Spinal cord (tissue), 10 donors: ENCODE results near the gene TAF10. TPM values are rescaled to one million over a fixed set of nuclear protein-coding genes. Genes with fewer than 3 reads are reported as not detected.
A peak's percentile ranks its signal among the peaks of the same experiment; 100 is the strongest.

Experiments used
- DNase-seq, 6 donors: peaks; one replicate each; pipeline versions ENCODE4 v3.0.0 to v3.0.0-alpha.2; 2013 to 2015; ENCODE audit warnings: low spot score in 6 of 6, low read depth in 4 of 6
- H3K27ac ChIP-seq: one replicate; pipeline ENCODE4 v1.5.1; 2013; ENCODE audit warnings: low read depth, low read length, control low read depth
- H3K27me3 ChIP-seq: one replicate; pipeline ENCODE4 v1.6.1; 2013; ENCODE audit warnings: low read length; ENCODE audit not compliant: control insufficient read depth, insufficient read depth
- H3K36me3 ChIP-seq: one replicate; pipeline ENCODE4 v1.6.1; 2013; ENCODE audit warnings: low read length; ENCODE audit not compliant: control insufficient read depth, insufficient read depth
- H3K4me1 ChIP-seq: one replicate; pipeline ENCODE4 v1.6.1; 2013; ENCODE audit warnings: low read length; ENCODE audit not compliant: control insufficient read depth, insufficient read depth
- H3K4me3 ChIP-seq: one replicate; pipeline ENCODE4 v1.5.1; 2013; ENCODE audit warnings: low read depth, low read length, control low read depth
- H3K9me3 ChIP-seq: one replicate; pipeline ENCODE4 v1.6.1; 2013; ENCODE audit warnings: low read length; ENCODE audit not compliant: control insufficient read depth, insufficient read depth
- WGBS: methylation state at CpG from one replicate; pipeline ENCODE4 v1.1.5; 2013; ENCODE audit warnings: missing lambda C conversion rate; ENCODE audit not compliant: insufficient coverage; 5-methylcytosine and 5-hydroxymethylcytosine counted together
- polyA plus RNA-seq, 2 donors: library from polyadenylated mRNA; unstranded; fragments of 120-200 nt; gene quantifications; one replicate each; pipeline ENCODE4 v1.2.1, GENCODE V29; 2013; ENCODE audit not compliant: insufficient read length in 2 of 2
- total RNA-seq, 2 donors: library from RNA; depleted of rRNA in 1 of 2; stranded (reverse); fragments of 120-200 nt in 1 of 2; fragments of >200 nt in 1 of 2; gene quantifications; one replicate each; pipeline versions ENCODE4 v1.2.3 to v1.2.4, GENCODE V29; 2013 to 2014
- donor health status: healthy.

TAF10 gene
- total and polyA plus RNA-seq, 4 donors, result 14.0 to 103 (median 86.1) TPM

DNA sequence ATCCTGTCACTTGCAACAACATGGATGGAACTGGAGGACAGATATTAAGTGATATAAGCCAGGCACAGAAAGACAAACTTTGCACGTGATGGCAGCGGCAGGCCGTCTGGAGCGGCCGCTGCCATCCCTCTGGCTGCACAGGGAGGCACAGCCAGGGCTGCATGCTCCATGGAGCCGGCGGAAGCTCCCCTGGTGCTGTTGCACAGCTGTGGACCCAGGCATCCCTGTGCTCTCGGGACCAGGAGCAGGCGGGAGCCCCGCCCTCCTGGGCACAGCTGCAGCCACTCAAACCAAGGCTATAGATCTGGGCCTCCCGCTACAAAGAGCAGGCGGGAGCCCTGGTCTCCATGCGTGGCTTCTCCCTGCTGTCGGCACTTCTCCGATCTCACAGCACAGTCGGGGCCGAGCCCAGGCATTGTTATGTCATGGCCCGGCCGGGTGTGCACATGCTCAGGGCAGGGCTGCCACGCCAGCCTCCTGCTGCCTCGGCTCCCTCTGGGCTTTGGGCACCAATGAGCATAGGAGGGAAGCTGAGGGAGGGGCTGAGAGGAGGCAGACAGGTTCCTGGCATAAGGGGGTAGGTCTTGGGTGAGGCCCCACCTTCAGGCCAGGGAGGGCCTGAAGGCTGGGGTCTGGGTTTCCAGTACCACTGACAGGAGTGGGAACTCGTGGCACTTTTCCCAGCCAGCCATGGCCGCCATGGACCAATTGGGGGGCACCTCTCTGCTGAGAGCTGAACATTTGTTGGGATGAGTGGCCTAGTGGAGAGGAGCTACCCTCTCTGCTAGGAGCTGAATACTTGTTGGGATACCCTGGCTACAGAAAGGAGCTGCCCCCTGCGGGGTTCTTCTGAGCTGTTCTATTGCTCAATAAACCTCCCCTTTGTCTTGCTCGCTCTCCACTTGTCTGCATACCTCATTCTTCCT is 25.3 kb downstream of the TAF10 start:
- Histone ChIP-seq H3K27me3 (no peaks in the 10 kb centered on the region), H3K27ac (peak overlapping the region; percentile 47), H3K4me3 (no peak overlapping the region), H3K4me1 (peaks cover 15% of the 10 kb centered on the region), H3K9me3 (peaks cover 7% of the 10 kb centered on the region), H3K36me3 (peaks cover 10% of the 10 kb centered on the region)
- no peak for DNase-seq
- WGBS, result 88% methylated on average over 24 of the region's 25 CpGs

DNA sequence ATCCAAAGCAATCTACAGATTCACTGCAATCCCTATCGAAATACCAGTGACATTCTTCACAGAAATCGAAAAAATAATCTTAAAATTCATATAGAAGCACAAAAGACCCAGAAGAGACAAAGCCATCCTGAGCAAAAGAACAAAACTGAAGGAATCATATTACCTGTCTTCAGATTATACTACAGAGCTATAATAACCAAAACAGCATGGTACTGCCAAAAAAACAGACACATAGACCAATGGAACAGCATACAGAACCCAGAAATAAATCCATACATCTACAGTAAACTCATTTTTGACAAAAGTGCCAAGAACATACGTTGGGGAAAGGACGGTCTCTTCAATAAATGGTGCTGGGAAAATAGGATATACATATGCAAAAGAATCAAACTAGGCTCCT is 27.5 kb downstream of the TAF10 start:
- 100% methylated on average over 2 of the region's 4 CpGs for WGBS
- Histone ChIP-seq H3K4me3 (no peak overlapping the region), H3K27me3 (no peaks in the 10 kb centered on the region), H3K9me3 (peaks cover 7% of the 10 kb centered on the region), H3K4me1 (peaks cover 18% of the 10 kb centered on the region), H3K27ac (no peak overlapping the region), H3K36me3 (peaks cover 10% of the 10 kb centered on the region)
- no peak for DNase-seq

DNA sequence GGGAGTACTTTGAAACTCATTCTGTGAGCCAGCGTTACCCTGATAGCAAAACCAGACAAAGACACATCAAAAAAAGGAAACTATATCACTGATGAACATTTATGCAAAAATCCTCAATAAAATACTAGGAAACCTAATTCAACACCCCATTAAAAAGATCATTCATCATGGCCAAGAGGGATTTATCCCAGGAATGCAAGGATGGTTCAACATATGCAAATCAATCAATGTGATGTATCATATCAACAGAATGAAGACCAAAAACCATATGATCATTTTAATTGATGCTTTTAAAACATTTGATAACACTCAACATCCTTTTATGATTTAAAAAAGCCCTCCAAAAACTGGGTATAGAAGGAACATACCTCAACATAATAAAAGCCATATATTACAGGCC is 28.4 kb downstream of the TAF10 start:
- H3K4me1 ChIP-seq, result peaks cover 24% of the 10 kb centered on the region
- peaks cover 7% of the 10 kb centered on the region for H3K9me3 ChIP-seq
- no CpG with 5 or more reads among the region's 1 CpG for WGBS
- H3K36me3 ChIP-seq, result peaks cover 10% of the 10 kb centered on the region
- H3K27me3 ChIP-seq, result no peaks in the 10 kb centered on the region
- H3K4me3 ChIP-seq, result no peak overlapping the region
- no peak for DNase-seq
- H3K27ac ChIP-seq, result no peak overlapping the region

- H3K9me3 ChIP-seq, result peaks cover 7% of the 10 kb centered on the region
- no peaks in the 10 kb centered on the region for H3K27me3 ChIP-seq
- H3K36me3 ChIP-seq, result no peaks in the 10 kb centered on the region
- no peak overlapping the region for H3K4me3 ChIP-seq
- DNase-seq, result no peak
- H3K4me1 ChIP-seq, result peaks cover 17% of the 10 kb centered on the region
- WGBS, result 57% methylated on average over 1 of the region's 2 CpGs
- no peak overlapping the region for H3K27ac ChIP-seq
Observed at GRCh38 chr11:6579681-6580080, 32.3 kb downstream of the TAF10 start.

- H3K27ac ChIP-seq, result no peak overlapping the region
- no peak for DNase-seq
- no CpG with 5 or more reads among the region's 1 CpG for WGBS
- H3K4me3 ChIP-seq, result no peak overlapping the region
- H3K36me3 ChIP-seq, result no peaks in the 10 kb centered on the region
- no peaks in the 10 kb centered on the region for H3K27me3 ChIP-seq
- H3K9me3 ChIP-seq, result no peaks in the 10 kb centered on the region
- peaks cover 17% of the 10 kb centered on the region for H3K4me1 ChIP-seq
Observed at GRCh38 chr11:6578134-6578533, 33.9 kb downstream of the TAF10 start.

DNA sequence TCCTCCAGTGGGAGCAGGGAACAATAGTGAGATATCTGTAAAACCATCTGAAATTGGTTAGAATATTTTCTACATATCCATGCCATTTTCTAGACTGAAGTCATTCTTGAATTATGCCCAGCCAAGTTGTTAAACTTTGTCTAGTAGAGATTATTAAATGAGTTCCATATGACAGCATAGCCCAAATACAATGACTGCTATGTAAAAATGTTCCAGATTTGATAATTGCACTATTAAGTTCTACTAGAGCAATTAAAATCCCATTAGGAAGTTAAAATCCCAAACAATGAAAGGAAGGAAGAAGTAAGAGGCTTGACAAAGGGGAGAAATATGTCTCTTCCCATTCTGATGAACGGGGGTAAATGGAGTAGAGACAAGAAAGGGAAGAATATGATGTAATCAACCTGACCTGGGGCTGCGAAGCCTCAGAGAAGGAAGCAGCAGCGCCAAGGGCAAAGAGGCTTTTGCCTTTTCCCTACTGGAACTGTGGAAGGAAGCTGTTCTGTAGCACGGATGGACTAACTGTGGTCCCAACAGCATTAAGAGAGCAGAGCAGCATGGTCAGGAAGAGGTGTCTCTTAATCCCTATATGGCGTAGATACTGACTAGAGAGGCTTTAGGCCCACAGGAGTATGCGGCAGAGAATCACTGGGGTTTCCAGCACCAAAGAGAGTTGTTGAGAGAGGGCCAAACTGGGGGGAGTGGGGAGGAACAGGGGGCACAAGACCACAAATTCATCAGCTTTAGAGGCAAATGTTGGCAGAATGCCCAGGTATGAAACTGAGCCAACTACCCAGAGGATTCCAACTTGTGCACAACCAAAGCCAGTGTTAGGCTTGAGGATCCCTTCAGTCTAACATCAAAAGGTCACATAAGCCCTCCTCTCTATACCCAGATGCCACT is 35.3 kb downstream of the TAF10 start:
- Histone ChIP-seq H3K27ac (peak overlapping the region; percentile 90), H3K4me3 (no peak overlapping the region), H3K27me3 (no peaks in the 10 kb centered on the region), H3K4me1 (peaks cover 18% of the 10 kb centered on the region), H3K9me3 (no peaks in the 10 kb centered on the region), H3K36me3 (no peaks in the 10 kb centered on the region)
- DNase-seq, result peak; percentile 84 to 98 (median 93)
- 40% methylated on average over 5 of the region's 6 CpGs for WGBS

DNA sequence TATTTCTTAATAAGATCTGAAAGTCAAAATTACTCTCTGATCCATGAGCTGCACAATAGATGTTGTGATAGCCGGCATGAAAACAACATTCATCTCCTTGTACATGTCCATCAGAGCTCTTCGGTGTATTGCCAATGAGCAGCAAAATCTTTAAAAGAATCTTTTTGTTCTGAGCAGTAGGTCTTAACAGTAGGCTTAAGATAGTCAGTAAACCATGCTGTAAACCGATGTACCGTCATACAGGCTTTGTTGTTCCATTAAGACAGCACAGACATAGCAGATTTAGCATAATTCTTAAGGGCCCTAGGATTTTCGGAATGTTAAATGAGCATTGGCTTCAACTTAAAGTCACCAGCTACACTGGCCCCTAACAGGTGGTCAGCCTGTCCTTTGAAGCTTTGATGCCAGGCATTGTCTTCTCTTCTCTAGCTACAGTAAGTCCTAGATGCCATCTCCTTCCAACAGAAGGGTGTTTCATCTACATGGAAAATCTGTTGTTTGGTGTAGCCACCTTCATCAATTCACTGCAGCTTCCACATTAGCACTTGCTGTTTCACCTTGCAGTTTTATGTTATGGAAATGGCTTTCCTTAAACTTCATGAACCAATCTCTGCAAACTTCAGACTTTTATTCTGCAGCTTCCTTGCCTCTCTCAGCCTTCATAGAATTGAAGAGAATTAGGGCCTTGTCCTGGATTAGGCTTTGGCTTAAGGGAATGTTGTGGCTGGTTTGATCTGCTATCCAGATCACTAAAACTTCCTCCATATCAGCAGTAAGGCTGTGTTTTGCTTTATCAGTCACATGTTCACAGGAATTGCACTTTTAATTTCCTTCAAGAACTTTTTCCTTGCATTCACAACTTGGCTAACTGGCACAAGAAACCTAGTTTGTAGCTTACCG is 37.0 kb downstream of the TAF10 start:
- H3K27ac ChIP-seq, result no peak overlapping the region
- H3K36me3 ChIP-seq, result peaks cover 11% of the 10 kb centered on the region
- 83% methylated on average over 3 of the region's 6 CpGs for WGBS
- H3K9me3 ChIP-seq, result no peaks in the 10 kb centered on the region
- no peak for DNase-seq
- H3K4me3 ChIP-seq, result no peak overlapping the region
- peaks cover 34% of the 10 kb centered on the region for H3K4me1 ChIP-seq
- H3K27me3 ChIP-seq, result no peaks in the 10 kb centered on the region

- Histone ChIP-seq H3K9me3 (no peaks in the 10 kb centered on the region), H3K27ac (no peak overlapping the region), H3K4me3 (no peak overlapping the region), H3K4me1 (peaks cover 37% of the 10 kb centered on the region), H3K36me3 (peaks cover 15% of the 10 kb centered on the region), H3K27me3 (no peaks in the 10 kb centered on the region)
- DNase-seq, result no peak
- WGBS, result no CpG with 5 or more reads among the region's 2 CpGs
Observed at GRCh38 chr11:6572215-6572614, 39.8 kb downstream of the TAF10 start.

GRCh38 chr11:6571434-6572008 is 40.5 kb downstream of the TAF10 start:
- Histone ChIP-seq H3K36me3 (peaks cover 18% of the 10 kb centered on the region), H3K27ac (no peak overlapping the region), H3K4me3 (no peak overlapping the region), H3K27me3 (no peaks in the 10 kb centered on the region), H3K9me3 (no peaks in the 10 kb centered on the region), H3K4me1 (peaks cover 35% of the 10 kb centered on the region)
- no peak for DNase-seq
- 62% methylated on average over 22 of the region's 22 CpGs for WGBS
